GM21390 (cell line): ENCODE measurements around the gene IL17RE.

ENCODE experiments used
- ATAC-seq: cut with Tn5 transposase; IDR thresholded peaks from one replicate; pipeline ENCODE4 v1.9.1; 2021; ENCODE audit not compliant: unreplicated experiment

Gene IL17RE

GRCh38 chr3:9903238-9903624 is 583 bp downstream of the IL17RE start:
- ATAC-seq = no peak

DNA sequence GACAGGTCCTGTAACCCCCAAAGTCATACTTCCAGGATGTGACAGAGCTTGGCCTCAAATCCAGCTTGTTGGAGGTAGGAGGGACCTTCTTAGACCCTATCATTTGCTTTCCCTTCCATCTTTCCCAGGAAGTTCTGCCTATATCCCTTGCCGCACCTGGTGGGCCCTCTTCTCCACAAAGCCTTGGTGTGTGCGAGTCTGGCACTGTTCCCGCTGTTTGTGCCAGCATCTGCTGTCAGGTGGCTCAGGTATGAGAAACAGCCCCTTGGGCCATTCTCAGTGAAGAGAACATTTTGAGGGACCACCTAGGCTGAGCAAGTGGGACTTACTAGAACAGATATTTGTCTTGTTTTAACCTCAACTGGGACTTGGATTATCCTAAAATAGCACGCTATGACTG is 1.3 kb downstream of the IL17RE start:
- ATAC-seq = no peak

DNA sequence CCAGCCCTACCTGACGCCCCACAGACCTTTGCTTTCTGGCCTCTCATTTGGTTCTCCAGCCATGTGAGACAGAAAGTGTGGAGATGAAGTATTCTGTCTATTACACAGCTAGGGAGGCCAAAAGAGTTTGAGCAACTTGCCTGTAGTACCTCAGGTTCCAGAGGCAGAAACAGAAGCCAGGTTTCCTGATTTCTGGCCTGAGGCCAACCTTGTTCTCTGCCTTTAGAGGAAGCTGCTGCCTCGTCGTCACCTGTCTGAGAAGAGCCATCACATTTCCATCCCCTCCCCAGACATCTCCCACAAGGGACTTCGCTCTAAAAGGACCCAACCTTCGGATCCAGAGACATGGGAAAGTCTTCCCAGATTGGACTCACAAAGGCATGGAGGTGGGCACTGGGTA is 3.8 kb downstream of the IL17RE start:
- ATAC-seq = no peak

- no peak for ATAC-seq
These were observed 5.6 kb downstream of the IL17RE start for GRCh38 chr3:9908286-9908685.

DNA sequence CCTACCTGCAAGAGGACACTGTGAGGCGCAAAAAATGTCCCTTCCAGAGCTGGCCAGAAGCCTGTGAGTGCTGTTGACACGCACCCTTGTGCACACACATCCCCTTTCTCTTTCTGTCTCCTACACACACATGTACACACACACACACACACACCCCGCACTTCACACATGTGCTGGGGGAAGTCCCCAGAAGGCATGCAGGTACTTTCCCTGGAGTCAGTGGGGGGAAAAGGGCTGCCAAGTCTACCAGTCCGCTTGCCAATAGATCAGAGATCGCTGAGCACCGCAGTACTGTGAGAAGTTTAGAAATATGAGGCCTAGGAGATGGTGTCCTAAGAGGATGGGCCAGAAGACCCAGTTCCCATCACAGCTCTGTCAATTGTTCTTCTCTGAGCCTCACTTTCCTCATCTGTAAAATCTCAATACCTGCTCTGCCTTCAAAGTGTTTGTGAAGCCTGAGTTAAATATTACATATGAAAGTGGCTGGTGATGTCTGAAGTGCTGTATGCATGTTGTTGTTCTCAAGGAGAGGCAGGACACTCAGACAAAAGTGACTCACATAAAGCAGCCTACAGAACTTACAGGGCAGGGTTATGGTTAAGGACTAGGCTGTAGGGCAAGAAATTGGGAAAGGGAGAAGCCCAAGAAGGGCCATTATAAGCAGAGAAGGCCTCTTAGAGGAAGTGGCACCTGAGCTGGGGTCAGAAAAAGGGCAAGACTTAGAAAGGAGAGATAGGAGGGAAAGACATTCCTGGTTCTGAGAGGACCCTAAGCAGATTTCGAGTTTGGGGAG is 6.8 kb downstream of the IL17RE start:
- ATAC-seq = no peak

DNA sequence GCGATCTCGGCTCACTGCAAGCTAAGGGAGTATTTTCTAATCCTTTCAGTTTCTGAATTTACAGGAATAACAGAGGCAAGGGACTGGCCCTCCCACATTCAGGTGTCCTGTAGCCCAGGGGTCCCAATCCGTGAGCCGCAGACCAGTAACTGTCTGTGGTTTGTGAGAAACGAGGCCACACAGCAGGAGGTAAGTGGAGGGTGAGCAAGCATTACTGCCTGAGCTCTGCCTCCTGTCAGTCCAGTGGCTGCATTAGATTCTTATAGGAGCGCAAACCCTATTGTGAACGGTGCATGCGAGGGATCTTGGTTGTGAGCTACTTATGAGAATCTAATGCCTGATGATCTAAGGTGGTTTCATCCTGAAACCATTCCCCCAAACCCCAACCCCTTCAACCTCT is 9.2 kb downstream of the IL17RE start:
- no peak for ATAC-seq

DNA sequence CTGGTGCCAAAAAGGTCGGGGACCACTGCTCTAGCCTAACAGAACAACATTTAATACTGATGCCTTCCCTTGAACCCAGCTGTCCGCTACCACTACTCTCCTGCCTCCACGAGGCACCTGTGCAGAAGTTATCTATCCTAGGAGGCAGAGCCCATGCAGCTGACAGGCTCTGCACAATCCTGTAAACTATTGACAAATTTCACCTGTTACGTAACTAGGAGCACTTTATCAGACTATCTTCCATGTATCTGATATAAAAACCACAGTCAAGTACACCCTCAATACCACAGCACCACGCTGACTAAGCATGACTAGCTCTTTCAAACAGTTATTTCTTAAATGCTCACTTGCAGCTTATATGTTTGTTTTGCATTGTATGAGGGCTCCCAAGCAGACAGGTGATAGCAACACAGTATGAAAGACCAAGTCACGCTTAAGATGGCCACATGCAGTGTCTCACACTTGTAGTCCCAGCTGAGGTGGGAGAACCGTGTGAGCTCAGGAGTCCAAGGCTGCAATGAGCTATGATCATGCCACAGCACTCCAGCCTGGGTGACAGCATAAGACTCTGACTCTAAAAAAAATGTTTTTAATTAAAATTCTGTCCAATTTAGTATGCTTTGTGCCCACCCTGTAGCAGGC is 9.8 kb downstream of the IL17RE start:
- no peak for ATAC-seq

- no peak for ATAC-seq
These were observed 11.0 kb downstream of the IL17RE start for GRCh38 chr3:9913601-9914000.

GRCh38 chr3:9914011-9914410 is 11.4 kb downstream of the IL17RE start:
- ATAC-seq = no peak

DNA sequence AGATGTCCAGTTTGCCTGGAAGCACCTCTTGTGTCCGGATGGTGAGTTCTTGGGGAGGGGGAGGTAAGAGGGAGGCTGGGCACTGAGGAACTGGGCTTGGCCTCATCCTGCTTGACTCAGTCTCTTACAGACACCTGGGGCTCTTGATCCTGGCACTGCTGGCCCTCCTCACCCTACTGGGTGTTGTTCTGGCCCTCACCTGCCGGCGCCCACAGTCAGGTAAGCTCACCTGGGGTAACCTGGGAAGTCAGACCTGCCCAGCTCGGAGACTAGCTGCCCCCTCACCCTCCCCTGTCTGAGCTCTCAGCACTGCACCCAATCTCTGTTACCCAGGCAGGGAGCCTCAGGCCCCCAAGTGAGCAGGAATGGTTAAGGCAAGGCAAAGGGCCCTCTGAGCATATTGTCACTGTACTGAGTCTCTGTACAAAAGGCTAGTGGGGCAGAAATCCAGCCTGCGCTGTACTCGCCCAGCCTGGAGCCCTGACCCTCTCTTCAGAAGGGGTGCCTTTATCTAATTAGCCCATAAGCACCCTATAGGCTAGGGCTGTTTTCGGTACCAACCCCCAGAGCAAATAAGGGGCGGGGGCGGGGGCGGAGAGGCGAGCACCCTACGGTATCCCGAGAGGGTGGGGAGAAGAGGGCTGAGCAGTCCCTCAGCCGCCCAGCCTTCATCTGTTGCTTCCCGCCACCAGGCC is 12.1 kb downstream of the IL17RE start:
- ATAC-seq = no peak

- peak; percentile 41 for ATAC-seq
These were observed 12.8 kb downstream of the IL17RE start for GRCh38 chr3:9915254-9916141.

DNA sequence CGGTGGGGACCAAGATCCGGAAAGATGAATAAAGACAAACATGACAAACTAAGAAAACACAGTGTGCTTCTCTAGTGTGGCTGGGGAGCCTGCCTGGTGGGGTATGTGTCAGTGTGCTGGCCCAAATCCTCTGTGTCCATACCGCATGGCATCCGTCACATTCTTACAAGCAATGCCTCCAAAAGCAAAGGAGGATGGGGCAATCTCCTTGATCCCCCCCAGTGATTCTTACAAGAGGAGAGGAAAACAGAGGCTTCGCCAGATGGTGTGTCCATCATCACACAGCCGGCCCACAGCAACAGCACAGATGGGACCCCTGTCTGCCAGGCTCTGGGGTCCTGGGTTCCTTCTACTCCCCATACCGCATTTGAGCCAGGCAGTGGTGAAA is 13.7 kb downstream of the IL17RE start:
- no peak for ATAC-seq

DNA sequence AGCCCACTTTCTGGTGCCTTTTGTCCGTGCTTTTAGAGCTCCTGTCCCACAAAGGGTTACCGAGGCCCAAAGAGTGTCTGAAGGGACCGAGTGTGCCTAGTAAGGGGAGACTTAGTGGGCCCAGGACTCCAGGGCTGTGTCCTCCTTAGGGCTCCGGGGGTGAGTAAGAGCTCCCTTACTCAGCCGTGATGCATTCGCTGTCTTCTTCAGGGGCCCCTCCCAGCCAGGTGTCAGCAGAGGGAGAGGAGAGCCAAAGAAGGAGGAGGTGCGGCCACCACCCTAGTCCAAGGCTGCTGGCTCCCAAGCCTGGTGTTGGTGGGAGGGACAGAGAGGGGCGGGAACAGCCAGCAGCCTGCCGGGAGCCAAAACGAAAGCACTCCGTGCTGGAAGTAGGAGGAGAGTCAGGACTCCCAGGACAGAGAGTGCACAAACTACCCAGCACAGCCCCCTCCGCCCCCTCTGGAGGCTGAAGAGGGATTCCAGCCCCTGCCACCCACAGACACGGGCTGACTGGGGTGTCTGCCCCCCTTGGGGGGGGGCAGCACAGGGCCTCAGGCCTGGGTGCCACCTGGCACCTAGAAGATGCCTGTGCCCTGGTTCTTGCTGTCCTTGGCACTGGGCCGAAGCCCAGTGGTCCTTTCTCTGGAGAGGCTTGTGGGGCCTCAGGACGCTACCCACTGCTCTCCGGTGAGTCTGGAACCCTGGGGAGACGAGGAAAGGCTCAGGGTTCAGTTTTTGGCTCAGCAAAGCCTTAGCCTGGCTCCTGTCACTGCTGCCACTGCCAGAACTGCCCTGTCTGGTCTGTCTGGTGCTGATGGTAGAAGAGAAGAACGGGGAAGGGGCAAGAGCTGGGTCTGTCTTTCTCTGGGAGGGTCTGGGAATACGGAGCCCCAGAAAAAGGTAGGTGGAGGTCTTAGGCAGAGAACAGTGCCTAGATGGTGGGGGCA is 14.4 kb downstream of the IL17RE start, which contains the start of gene IL17RC:
TSS of gene IL17RC (plus strand) at position 365 of the 947 bp plus-strand sequence. CDS start at position 583, 218 bp downstream.
- no peak for ATAC-seq

DNA sequence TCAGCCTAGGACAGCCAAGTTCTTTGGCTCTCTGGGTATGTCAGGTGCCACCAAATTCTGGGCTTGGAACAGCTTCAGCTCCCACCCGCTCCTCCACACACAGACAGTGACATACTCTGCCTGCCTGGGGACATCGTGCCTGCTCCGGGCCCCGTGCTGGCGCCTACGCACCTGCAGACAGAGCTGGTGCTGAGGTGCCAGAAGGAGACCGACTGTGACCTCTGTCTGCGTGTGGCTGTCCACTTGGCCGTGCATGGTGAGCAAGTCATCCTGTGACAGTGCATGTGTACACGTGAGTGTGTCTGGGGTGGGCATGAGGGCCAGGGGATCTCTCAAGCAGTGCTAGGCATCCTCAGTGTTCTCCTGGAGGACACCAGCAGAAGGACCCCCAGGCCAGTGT is 15.2 kb downstream of the IL17RE start:
- no peak for ATAC-seq

GRCh38 chr3:9918261-9919038 is 15.8 kb downstream of the IL17RE start:
- ATAC-seq = no peak

DNA sequence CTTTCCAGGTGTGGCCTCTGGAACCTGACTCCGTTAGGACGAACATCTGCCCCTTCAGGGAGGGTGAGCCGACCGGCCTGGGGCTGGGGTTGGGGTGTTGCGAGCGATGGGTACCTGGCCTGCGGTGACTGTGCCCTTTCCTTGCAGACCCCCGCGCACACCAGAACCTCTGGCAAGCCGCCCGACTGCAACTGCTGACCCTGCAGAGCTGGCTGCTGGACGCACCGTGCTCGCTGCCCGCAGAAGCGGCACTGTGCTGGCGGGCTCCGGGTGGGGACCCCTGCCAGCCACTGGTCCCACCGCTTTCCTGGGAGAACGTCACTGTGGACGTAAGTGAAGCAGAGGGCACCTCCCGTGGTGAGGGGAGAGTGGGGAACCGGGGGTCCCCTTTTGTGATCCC is 25.5 kb downstream of the IL17RE start:
- no peak for ATAC-seq

DNA sequence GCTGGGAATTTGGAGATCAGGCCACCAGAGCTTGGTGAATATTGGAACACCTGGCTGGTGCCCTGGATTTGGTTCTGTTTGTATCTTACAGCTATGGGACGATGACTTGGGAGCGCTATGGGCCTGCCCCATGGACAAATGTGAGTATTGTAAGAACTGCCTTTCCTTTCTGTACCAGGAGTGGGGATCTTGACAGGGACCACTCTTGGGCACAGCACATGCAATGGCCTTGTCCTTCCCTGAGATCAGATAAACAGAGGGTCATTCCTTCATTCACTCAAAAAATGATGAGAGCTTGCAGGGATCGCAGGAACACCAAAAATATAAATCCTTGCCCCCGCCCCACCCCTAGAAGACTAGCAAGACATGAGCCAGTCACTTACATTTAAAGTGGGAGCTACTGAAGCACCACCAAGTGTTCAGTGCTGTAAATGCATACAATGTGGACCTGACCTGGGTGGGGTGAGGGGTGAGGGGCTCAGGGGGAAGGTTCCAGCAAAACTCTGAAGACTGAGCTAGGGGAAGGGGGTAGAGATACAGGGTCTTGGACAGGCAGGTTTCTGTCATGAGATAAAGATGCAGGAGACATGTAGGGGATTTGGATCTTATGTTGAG is 28.3 kb downstream of the IL17RE start:
- no peak for ATAC-seq

DNA sequence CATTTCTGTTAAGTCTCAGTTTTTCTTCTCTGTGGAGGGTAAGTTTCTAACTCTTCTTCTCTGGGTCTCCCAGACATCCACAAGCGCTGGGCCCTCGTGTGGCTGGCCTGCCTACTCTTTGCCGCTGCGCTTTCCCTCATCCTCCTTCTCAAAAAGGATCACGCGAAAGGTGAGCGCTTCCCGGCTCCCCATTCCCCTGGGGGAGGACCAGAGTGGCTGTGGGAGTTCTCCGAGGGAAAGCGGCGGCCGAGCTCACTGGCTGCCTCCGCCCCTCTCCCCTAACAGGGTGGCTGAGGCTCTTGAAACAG is 29.8 kb downstream of the IL17RE start:
- no peak for ATAC-seq
